ENCODE results near the gene TPP1. TPM values are rescaled to one million over a fixed set of nuclear protein-coding genes. Genes with fewer than 3 reads are reported as not detected.
A peak's percentile ranks its signal among the peaks of the same experiment; 100 is the strongest.

Gene TPP1
- total and polyA plus RNA-seq, 2 of the 13 experiments (the other 11 are each of a cell fraction or from before 2014, with no cell fraction given), result 13.9 to 74.6 TPM

DNA sequence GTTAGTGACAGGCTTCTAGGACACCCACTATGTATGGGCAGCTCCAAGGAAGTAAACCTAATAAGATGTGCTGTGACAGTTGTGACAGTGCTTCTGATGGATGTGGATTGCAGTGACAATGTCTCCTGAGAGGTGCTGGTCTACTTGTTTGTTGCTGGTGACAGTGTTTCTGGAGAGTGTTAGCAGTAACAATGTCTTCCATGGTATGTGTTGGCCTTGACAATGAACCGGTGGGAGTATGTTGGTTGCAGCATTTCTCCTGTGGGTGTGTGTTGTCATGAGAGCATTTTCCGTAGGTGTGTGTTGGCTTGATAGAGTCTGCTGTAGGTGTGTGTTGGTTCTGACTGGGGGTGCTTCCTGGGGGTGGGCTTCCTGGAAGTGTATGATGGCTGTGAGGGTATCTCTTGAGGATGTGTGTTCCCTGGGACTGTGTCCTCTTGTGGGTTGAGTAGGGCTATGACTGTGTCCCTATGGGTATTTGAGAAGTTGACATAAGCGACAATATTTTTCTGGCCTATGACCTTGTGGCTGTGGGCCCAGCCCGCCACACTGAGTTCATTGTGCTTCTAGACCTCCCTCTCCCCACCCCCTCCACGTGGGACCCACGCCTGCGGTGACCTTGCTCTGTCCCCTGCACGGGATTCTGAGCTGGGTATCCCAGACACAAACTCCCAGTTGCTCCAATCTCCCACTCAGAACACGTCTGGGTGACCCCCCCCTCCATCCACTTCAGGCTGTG, 35.2 kb upstream of the TPP1 start (continued):
- TF ChIP-seq ZNF546 (CRISPR knock-in tag; conservative IDR thresholded peaks at IDR 0.05), result no peak
- TF ChIP-seq MZF1 (CRISPR knock-in tag; IDR thresholded peaks at IDR 0.05; ENCODE audit: borderline replicate concordance), result no peak
- no peak for TF ChIP-seq ZKSCAN1 (IDR thresholded peaks at IDR 0.05; ENCODE audit: low read length)
- no peak for TF ChIP-seq IKZF4 (CRISPR knock-in tag; IDR thresholded peaks at IDR 0.05; ENCODE audit: borderline replicate concordance, low read depth, not compliant biosample characterization)
- no peak for TF ChIP-seq ZNF660 (CRISPR knock-in tag; IDR thresholded peaks at IDR 0.05; ENCODE audit: borderline replicate concordance, low read depth)
- TF ChIP-seq ZNF253 (CRISPR knock-in tag; IDR thresholded peaks at IDR 0.05; ENCODE audit: borderline replicate concordance), result no peak
- no peak for TF ChIP-seq ZMAT3 (CRISPR knock-in tag; conservative IDR thresholded peaks at IDR 0.05)
- no peak for TF ChIP-seq SIN3B (IDR thresholded peaks at IDR 0.05; ENCODE audit: low read length)
- TF ChIP-seq ZNF841 (CRISPR knock-in tag; IDR thresholded peaks at IDR 0.05; ENCODE audit: borderline replicate concordance), result no peak
- TF ChIP-seq RFX5 (IDR thresholded peaks at IDR 0.05; ENCODE audit: low read depth, low read length), result no peak
- TF ChIP-seq MYC (CRISPR knock-in tag; IDR thresholded peaks at IDR 0.05; ENCODE audit: borderline replicate concordance), result peak; percentile 21; the same call in 1 of the 2 replicates
- TF ChIP-seq YEATS4 (CRISPR knock-in tag; IDR thresholded peaks at IDR 0.05; ENCODE audit: borderline replicate concordance), result no peak
- TF ChIP-seq FOXM1 (CRISPR knock-in tag; IDR thresholded peaks at IDR 0.05), result no peak
- TF ChIP-seq, protein P1, sequence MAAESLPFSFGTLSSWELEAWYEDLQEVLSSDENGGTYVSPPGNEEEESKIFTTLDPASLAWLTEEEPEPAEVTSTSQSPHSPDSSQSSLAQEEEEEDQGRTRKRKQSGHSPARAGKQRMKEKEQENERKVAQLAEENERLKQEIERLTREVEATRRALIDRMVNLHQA (CRISPR knock-in tag; IDR thresholded peaks at IDR 0.05), result no peak
- TF ChIP-seq, protein P2, sequence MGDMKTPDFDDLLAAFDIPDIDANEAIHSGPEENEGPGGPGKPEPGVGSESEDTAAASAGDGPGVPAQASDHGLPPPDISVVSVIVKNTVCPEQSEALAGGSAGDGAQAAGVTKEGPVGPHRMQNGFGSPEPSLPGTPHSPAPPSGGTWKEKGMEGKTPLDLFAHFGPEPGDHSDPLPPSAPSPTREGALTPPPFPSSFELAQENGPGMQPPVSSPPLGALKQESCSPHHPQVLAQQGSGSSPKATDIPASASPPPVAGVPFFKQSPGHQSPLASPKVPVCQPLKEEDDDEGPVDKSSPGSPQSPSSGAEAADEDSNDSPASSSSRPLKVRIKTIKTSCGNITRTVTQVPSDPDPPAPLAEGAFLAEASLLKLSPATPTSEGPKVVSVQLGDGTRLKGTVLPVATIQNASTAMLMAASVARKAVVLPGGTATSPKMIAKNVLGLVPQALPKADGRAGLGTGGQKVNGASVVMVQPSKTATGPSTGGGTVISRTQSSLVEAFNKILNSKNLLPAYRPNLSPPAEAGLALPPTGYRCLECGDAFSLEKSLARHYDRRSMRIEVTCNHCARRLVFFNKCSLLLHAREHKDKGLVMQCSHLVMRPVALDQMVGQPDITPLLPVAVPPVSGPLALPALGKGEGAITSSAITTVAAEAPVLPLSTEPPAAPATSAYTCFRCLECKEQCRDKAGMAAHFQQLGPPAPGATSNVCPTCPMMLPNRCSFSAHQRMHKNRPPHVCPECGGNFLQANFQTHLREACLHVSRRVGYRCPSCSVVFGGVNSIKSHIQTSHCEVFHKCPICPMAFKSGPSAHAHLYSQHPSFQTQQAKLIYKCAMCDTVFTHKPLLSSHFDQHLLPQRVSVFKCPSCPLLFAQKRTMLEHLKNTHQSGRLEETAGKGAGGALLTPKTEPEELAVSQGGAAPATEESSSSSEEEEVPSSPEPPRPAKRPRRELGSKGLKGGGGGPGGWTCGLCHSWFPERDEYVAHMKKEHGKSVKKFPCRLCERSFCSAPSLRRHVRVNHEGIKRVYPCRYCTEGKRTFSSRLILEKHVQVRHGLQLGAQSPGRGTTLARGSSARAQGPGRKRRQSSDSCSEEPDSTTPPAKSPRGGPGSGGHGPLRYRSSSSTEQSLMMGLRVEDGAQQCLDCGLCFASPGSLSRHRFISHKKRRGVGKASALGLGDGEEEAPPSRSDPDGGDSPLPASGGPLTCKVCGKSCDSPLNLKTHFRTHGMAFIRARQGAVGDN (CRISPR knock-in tag; IDR thresholded peaks at IDR 0.05), result no peak
- TF ChIP-seq ZNF570 (CRISPR knock-in tag; IDR thresholded peaks at IDR 0.05; ENCODE audit: borderline replicate concordance), result no peak
- TF ChIP-seq GLI4 (CRISPR knock-in tag; IDR thresholded peaks at IDR 0.05; ENCODE audit: borderline replicate concordance), result no peak
- no peak for TF ChIP-seq POLR2AphosphoS2 (IDR thresholded peaks at IDR 0.05; ENCODE audit: low read depth, low read length)
- no peak for TF ChIP-seq TCF12 (IDR thresholded peaks at IDR 0.05)
- no peak for TF ChIP-seq TCF12 (CRISPR knock-in tag; IDR thresholded peaks at IDR 0.05)
- TF ChIP-seq THAP11 (CRISPR knock-in tag; IDR thresholded peaks at IDR 0.05), result 0 out of 2 replicates have a peak, but pooled peaks have one; percentile 17
- TF ChIP-seq, protein P3, sequence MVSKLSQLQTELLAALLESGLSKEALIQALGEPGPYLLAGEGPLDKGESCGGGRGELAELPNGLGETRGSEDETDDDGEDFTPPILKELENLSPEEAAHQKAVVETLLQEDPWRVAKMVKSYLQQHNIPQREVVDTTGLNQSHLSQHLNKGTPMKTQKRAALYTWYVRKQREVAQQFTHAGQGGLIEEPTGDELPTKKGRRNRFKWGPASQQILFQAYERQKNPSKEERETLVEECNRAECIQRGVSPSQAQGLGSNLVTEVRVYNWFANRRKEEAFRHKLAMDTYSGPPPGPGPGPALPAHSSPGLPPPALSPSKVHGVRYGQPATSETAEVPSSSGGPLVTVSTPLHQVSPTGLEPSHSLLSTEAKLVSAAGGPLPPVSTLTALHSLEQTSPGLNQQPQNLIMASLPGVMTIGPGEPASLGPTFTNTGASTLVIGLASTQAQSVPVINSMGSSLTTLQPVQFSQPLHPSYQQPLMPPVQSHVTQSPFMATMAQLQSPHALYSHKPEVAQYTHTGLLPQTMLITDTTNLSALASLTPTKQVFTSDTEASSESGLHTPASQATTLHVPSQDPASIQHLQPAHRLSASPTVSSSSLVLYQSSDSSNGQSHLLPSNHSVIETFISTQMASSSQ (IDR thresholded peaks at IDR 0.05; ENCODE audit: low read depth), result no peak
- TF ChIP-seq, protein P3 (CRISPR knock-in tag; IDR thresholded peaks at IDR 0.05; ENCODE audit: borderline replicate concordance), result 0 out of 2 replicates have a peak, but pooled peaks have one; percentile 46

All from HepG2 (cell line).